HG03108 (cell line): ENCODE measurements around the gene FASTK.
A peak's percentile ranks its signal among the peaks of the same experiment; 100 is the strongest.

Experiments used
- ATAC-seq: cut with Tn5 transposase; IDR thresholded peaks from one replicate; pipeline ENCODE4 v1.9.1; 2021; ENCODE audit warnings: moderate library complexity; ENCODE audit not compliant: unreplicated experiment

Gene FASTK

GRCh38 chr7:151083071-151083823, 2.6 kb upstream of the FASTK start, which contains the start of gene TMUB1:
TSS of gene TMUB1 (minus strand) at chr7:151083493. CDS start at chr7:151082563, 930 bp downstream.
- peak; percentile 39 for ATAC-seq

DNA sequence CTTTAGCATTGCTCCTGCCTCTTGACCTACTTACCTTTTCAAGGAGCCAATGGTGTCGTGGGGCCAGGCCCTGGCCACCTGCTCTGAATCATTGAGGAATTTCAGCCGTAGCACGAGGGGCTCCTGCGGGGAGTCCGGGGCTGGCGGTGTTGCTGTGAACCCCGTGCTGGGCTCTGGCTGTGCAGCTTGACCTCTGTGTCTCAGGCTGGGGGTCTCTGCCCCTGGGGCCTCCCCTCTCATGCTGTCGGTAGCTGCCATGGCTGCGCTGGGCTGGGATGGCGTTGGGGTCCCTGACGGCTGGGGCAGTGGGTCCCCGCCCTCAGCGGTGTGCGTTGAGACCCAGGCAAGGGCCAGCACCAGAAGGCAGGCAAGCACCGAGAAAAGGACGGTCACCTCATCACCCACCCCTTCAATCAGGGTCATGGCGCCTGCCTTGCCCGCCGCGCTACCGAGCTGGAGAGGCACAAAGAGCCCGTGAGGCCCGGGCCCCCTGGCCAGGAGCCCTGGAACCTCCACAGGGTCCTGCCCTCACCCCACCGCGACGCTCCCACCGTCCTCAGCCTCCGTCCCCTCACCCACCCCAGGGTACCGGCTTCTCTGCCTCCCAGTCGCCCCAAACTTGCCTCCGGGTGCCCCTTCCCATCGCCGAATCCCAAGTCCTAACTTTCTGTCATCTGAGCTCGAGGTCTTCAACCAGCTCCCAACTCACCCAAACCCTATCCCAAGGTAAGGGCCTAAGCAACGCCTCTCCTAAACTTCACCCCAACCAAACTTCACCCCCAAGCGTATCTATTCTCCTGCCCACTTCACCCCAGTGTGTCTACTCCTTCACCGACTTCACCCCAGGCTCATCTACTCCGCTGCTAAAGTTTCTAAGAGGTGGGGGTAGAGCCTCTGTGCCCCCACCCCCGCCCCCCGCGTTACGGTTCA, 1.8 kb upstream of the FASTK start:
- ATAC-seq, result no peak

GRCh38 chr7:151081170-151082101, 827 bp upstream of the FASTK start:
- no peak for ATAC-seq

GRCh38 chr7:151080067-151080521, 515 bp downstream of the FASTK start:
- no peak for ATAC-seq

DNA sequence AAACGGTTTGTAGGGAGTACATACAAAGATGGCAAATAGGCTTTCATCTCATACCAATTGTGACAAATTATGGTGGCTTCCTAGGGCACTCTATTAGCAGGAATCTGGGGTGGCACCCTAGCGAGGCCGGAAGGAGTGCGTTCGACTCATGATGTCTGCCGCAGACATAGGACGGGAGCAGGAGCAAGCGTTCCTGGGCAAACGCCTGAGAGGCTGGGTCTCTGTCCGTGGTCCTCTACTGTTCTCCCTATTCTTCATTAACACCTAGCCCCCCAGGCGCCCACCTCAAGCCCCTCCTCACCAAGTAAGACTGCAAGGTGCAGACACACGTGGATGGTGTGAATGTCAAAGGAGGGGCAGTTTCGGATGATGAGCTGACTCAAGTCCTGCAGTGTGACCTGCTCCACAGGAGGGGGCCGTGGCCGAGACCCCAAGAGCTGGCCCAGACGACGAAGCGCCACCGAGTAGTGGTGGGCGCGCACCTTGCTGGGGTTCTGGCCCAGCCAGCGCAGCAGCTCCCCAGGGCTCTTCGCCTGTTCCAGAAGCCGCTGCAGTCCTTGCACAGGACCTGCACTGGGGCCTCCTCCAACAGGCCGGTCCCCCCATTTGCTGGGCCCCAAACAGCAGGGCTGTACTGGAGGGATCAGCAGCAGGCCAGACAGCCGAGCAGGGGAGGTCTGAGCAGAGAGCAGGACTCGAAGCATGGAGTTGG, 1.3 kb downstream of the FASTK start:
- ATAC-seq, result no peak

DNA sequence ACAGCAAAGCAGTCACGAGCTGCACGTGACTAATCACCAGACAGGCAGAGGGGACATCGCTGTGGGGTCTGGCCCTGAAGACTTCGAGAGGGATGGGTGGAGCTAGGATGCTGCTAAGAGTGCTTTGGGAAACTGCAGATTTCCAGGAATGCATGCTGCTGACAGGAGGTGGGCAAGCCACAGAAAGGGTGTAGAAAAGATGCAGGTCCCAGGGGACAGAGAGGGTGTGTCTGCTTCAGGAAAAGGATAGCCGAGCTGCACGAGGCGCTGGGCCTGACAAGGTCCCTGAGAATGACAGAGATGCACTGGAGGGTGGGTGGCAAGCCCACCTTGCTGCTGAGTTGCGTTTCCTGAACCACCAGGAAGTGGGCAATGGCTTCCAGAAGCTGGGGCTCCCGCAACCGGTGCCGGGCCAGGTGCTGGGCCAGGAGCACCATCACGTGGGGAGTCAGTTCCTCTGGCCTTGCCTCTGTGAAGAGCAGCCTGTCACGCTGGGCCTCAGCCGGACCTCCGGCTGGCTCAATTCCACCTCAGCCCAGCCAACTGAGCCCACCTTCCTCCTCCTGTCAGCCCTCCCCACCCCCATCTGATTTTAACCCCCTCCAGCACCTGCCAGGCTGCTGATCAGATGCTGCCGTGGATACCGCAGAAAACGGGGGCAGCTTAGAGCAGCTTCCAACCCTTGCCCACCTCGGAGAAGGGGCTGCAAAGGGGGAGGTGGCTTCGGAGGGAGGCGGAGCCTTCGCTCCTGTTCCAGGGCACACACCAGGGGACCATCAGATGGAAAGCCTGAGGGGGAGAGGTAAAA, 2.2 kb downstream of the FASTK start:
- ATAC-seq, result no peak

DNA sequence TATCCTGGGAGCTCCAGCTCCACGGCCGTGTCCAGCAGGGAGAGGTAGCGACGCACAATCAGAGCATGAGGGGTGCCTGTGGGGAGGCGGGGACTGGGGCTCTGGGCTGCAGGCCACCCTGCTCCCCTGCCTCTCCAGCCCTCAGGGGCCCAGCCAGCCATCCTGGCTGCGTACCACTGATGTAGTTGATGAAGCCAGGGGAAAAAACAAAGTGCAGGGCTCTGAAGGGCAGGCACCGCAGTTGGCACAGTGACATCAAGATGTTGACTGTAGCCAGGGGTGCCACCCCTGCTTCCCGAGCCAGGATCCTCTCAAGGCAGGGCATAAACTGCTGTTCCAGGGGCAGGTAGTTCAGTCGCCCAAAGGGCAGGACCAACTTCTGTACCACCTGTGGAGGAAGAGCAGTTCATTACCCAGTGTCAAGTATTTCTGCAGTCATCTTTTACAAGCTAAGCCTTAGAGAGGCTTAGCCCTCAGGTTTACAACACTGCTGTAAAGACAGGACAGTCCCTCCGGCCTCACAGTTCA, 2.8 kb downstream of the FASTK start:
- ATAC-seq, result no peak

DNA sequence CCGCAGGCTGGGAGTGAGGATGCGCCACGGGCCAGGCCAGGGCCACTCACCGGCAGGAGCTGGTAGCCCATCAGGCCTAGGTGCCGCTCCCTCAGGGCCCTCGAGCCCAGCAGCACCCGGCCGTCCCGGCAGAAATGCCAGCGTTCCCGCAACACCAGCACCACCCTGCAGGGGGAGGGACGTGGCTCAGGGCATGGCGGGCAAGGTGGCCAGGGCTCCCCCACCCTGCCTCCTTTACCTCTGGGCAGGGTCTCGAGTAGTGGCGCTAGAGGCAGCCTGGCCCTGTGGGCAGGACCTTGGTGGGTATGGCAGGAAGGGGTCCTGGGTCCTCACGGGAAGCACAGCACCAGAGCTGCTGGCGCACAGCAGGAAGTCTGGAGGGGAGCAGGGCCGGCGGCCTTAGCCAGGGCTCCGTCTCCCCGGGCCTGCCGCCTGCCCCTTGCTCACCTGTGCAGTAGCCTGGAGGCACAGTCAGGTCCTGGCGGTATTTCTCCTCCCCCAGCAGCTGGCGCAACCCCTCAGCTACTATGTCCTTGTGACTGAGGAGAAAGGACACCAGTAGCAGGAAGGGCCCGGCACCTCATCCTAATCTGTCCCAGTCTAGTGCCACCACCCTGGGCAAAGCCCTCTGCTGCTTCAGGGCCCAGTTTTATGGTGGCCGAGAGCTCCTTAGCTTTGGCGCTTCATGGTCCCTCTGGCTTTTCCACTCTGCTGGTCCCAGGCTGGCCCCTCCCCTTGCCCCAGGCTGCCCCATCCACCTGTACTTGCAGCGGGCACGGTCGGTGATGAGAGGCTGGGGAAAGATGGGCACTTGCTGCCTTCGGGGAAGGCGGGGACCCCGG, 3.5 kb downstream of the FASTK start:
- no peak for ATAC-seq

DNA sequence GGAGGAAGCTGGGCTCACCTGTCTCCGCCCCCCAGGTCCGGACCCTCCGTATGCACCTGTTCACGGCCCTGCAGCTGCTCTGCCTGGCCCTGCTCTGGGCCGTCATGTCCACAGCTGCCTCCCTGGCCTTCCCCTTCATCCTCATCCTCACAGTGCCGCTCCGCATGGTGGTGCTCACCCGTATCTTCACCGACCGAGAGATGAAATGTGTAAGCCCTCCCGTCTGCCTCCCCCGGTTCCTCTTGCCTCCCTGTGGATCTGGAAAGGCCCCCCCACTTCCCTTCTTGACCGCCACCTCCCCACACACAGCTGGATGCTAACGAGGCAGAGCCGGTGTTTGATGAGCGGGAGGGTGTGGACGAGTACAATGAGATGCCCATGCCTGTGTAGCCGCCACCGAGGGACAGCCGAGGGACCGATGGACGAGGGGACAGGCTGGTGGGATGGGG, 4.6 kb downstream of the FASTK start:
- no peak for ATAC-seq

DNA sequence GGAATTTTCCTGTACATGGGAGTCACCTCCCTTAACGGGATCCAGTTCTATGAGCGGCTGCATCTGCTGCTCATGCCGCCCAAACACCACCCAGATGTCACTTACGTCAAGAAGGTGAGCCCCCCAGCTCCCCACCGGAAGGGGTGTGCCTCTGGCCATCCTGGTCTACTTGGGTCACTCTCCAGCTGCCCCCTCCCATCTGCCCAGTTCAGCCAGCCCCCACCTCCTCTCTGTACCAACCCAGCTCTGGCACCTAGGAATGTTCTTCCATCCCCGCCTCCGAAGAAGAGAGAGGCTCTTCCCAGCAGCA, 5.0 kb downstream of the FASTK start:
- ATAC-seq, result no peak

- ATAC-seq, result no peak
Observed at GRCh38 chr7:151074817-151075661, 5.6 kb downstream of the FASTK start.

- ATAC-seq, result no peak
Observed at GRCh38 chr7:151073990-151074389, 6.6 kb downstream of the FASTK start.

DNA sequence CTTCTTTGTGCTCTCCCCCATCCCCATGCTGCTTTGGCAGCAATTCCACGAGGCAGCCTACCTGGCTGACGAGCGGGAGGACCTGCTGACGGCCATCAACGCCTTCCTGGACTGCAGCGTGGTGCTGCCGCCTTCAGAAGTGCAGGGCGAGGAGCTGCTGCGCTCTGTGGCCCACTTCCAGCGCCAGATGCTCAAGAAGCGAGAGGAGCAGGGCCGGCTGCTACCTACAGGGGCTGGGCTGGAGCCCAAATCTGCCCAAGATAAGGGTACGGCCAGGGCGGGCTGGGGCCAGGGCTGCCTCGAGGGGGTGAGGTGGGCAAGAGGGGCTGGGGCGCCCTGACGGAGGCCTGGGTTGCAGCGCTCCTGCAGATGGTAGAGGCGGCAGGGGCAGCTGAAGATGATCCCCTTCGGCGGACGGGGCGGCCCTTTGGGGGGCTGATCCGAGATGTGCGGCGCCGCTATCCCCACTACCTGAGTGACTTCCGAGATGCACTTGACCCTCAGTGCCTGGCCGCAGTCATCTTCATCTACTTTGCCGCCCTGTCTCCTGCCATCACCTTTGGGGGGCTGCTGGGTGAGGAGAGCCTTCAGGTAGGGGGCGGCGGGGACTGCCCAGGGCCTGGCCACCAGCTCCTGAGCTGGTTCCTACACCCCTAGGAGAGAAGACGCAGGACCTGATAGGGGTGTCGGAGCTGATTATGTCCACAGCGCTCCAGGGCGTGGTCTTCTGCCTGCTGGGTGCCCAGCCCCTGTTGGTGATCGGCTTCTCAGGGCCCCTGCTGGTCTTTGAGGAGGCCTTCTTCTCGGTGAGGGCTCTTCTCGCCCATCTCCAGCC, 9.4 kb downstream of the FASTK start:
- no peak for ATAC-seq

GRCh38 chr7:151070574-151070960, 10.0 kb downstream of the FASTK start:
- ATAC-seq, result no peak

- no peak for ATAC-seq
Observed at GRCh38 chr7:151069841-151070573, 10.6 kb downstream of the FASTK start.
